Natural killer cell (primary cell): ENCODE measurements around the gene ABHD16A. TPM values are rescaled to one million over a fixed set of nuclear protein-coding genes. Genes with fewer than 3 reads are reported as not detected.

Experiments
- ATAC-seq, 3 donors: fragments of 150-1000 bp in 2 of 3; fragments of 200-7000 bp in 1 of 3; cut with Tn5 transposase; 1 replicate in 1 of 3; 2 replicates in 2 of 3; pipeline ENCODE4 v1.10.0; 2021; ENCODE audit warnings: mild to moderate bottlenecking in 2 of 3, moderate library complexity in 2 of 3
- DNase-seq, 2 donors: peaks; one replicate each; pipeline versions ENCODE4 v3.0.0 to v3.0.0-alpha.2; 2013 to 2021; ENCODE audit warnings: mixed read lengths in 1 of 2
- H3K27ac ChIP-seq: one replicate; pipeline ENCODE4 v1.5.1; 2013; ENCODE audit warnings: mild to moderate bottlenecking, low read length
- H3K27me3 ChIP-seq: one replicate; pipeline ENCODE4 v1.6.1; 2013; ENCODE audit warnings: low read length; ENCODE audit not compliant: control insufficient read depth, insufficient read depth
- H3K36me3 ChIP-seq: one replicate; pipeline ENCODE4 v1.6.1; 2013; ENCODE audit warnings: low read length; ENCODE audit not compliant: control insufficient read depth, insufficient read depth
- H3K4me1 ChIP-seq: one replicate; pipeline ENCODE4 v1.6.1; 2013; ENCODE audit warnings: low read length; ENCODE audit not compliant: control insufficient read depth, insufficient read depth
- H3K4me3 ChIP-seq: one replicate; pipeline ENCODE4 v1.5.1; 2013; ENCODE audit warnings: low read length
- H3K9me3 ChIP-seq: one replicate; pipeline ENCODE4 v1.6.1; 2013; ENCODE audit warnings: low read length; ENCODE audit not compliant: control insufficient read depth, insufficient read depth
- H3K27ac Mint-ChIP-seq, 2 donors: one replicate each; pipeline ENCODE4 v1.8.0; 2022; ENCODE audit warnings: mild to moderate bottlenecking in 2 of 2, mixed read lengths in 2 of 2, moderate library complexity in 1 of 2
- H3K27me3 Mint-ChIP-seq, 2 donors: one replicate each; pipeline ENCODE4 v1.8.0; 2022; ENCODE audit warnings: low read depth in 2 of 2, mixed read lengths in 2 of 2
- H3K36me3 Mint-ChIP-seq: one replicate; pipeline ENCODE4 v1.8.0; 2022; ENCODE audit warnings: mixed read lengths
- H3K4me1 Mint-ChIP-seq, 2 donors: one replicate each; pipeline ENCODE4 v1.8.0; 2022; ENCODE audit warnings: mixed read lengths in 2 of 2
- H3K4me3 Mint-ChIP-seq: one replicate; pipeline ENCODE4 v1.8.0; 2022; ENCODE audit warnings: mild to moderate bottlenecking, moderate library complexity, mixed read lengths
- H3K9me3 Mint-ChIP-seq, 2 donors: one replicate each; pipeline ENCODE4 v1.8.0; 2022; ENCODE audit warnings: mixed read lengths in 2 of 2
- WGBS: methylation state at CpG from one replicate; pipeline ENCODE4 v1.1.7; 2013; ENCODE audit warnings: missing lambda C conversion rate; ENCODE audit not compliant: insufficient coverage; 5-methylcytosine and 5-hydroxymethylcytosine counted together
- intact Hi-C: fragments of 100-400 bp; cut with micrococcal nuclease; formaldehyde crosslinking; loops from one replicate; pipeline ENCODE4 v1.14.2; 2022
- total RNA-seq, 4 donors: library from RNA; stranded (reverse); fragments of 120-200 nt in 1 of 4; gene quantifications; one replicate each; pipeline versions ENCODE4 v1.2.3 to v1.2.4, GENCODE V29; 2013 to 2022
- TF ChIP-seq, protein P1 (sequence below): fragments of 200-600 bp; IDR thresholded peaks from one replicate; pipeline ENCODE4 v1.8.0; 2022; ENCODE audit warnings: antibody characterized with exemption

The ABHD16A gene
- total RNA-seq, 3 donors from 2014 or later (not counting 1 experiment from before 2014, with no cell fraction given): 92.0 to 97.6 (median 94.2) TPM

DNA sequence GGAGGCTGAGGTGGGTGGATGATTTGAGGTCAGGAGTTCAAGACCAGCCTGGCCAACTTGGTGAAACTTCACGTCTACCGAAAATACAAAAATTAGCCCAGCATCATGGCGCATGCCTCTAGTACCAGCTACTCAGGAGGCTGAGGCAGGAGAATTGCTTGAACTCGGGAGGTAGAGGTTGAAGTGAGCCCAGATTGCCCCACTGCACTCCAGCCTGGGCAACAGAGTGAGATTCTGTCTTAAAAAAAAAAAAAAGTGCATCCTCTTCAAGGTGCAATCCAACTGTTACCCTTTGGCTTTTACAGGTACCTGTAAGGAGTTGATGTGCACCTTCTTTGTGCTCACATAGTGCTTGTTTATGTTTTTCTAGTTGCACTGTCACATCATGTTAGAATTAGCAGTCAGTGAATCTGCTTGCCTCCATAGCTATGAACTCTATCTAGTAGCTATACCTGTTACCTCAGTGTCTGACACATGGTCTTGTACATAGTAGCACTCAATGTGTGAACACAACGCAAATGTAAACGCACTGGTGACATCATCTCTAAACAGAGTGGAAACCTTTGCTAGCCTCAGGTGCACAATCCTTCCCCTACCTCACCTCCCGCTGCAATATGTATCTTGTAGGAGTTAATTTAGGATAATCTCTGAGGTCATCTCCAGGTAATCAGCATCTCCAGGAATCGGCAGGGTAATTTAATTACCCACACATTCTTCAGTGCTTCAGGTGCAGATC lies 46.3 kb upstream of the ABHD16A start:
- Mint-ChIP-seq H3K27ac (no peak overlapping the region), H3K4me3 (no peak overlapping the region), H3K36me3 (no peaks in the 10 kb centered on the region), H3K9me3 (no peaks in the 10 kb centered on the region), H3K4me1 (no peaks in the 10 kb centered on the region), H3K27me3 (no peaks in the 10 kb centered on the region)
- Histone ChIP-seq H3K4me1 (no peaks in the 10 kb centered on the region), H3K27me3 (no peaks in the 10 kb centered on the region), H3K4me3 (no peak overlapping the region), H3K27ac (no peak overlapping the region), H3K36me3 (no peaks in the 10 kb centered on the region), H3K9me3 (no peaks in the 10 kb centered on the region)
- ATAC-seq: no peak
- 97% methylated on average over 6 of the region's 8 CpGs for WGBS
- intact Hi-C loops: no loop called here
- no peak for DNase-seq
- TF ChIP-seq, protein P1, sequence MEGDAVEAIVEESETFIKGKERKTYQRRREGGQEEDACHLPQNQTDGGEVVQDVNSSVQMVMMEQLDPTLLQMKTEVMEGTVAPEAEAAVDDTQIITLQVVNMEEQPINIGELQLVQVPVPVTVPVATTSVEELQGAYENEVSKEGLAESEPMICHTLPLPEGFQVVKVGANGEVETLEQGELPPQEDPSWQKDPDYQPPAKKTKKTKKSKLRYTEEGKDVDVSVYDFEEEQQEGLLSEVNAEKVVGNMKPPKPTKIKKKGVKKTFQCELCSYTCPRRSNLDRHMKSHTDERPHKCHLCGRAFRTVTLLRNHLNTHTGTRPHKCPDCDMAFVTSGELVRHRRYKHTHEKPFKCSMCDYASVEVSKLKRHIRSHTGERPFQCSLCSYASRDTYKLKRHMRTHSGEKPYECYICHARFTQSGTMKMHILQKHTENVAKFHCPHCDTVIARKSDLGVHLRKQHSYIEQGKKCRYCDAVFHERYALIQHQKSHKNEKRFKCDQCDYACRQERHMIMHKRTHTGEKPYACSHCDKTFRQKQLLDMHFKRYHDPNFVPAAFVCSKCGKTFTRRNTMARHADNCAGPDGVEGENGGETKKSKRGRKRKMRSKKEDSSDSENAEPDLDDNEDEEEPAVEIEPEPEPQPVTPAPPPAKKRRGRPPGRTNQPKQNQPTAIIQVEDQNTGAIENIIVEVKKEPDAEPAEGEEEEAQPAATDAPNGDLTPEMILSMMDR: no peak

DNA sequence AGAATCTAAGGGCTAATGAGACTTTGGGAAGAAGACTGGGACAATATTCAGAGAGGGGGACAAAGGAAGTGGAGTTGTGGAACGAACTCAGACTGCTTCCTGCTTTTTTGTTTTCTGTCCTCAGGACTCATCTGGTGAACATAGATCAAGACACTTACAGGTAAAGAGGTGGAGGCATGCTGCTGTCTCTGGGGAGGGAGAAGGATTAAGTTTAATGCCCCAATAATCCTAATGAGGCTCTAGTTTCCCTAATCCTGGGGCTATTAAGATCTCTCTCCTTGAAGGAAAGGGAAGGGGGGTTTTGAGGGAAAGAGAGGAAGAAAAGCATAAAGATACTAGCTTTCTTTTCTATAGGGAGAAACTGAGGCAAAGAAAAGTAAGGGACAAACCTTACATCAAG lies 41.3 kb upstream of the ABHD16A start:
- no peaks in the 10 kb centered on the region for H3K36me3 Mint-ChIP-seq
- H3K27ac ChIP-seq: no peak overlapping the region
- no peaks in the 10 kb centered on the region for H3K9me3 ChIP-seq
- DNase-seq (no peak), ATAC-seq (no peak)
- intact Hi-C loops: no loop called here
- no peaks in the 10 kb centered on the region for H3K27me3 Mint-ChIP-seq
- no peaks in the 10 kb centered on the region for H3K9me3 Mint-ChIP-seq
- no peaks in the 10 kb centered on the region for H3K27me3 ChIP-seq
- H3K36me3 ChIP-seq: no peaks in the 10 kb centered on the region
- H3K27ac Mint-ChIP-seq: no peak overlapping the region
- H3K4me3 Mint-ChIP-seq: no peak overlapping the region
- 57% methylated on average over 1 of the region's 1 CpG for WGBS
- H3K4me1 Mint-ChIP-seq: peaks cover 16 to 25% of the 10 kb centered on the region in 2 donors
- TF ChIP-seq, protein P1: no peak
- peaks cover 12% of the 10 kb centered on the region for H3K4me1 ChIP-seq
- H3K4me3 ChIP-seq: no peak overlapping the region

DNA sequence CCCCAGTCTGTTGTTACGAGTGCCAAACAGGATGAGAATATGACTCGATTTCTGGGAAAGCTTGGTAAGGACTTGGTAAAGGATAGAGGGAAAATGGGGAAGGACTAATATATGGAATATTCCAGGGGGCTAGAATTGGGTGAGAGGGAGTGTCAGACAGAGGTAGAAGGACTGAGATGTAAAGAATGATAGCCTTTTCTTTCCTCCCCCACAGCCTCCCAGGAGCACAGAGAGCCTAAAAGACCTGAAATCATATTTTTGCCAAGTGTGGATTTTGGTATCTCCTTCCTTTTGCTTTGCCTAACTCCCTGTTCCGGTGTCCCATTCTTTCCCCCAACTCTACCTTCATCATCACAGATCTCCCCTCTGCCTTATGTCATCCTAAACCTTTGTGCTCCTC lies 39.8 kb upstream of the ABHD16A start:
- WGBS: 99% methylated on average over 3 of the region's 3 CpGs
- Histone ChIP-seq H3K27ac (no peak overlapping the region), H3K4me1 (peaks cover 27% of the 10 kb centered on the region), H3K36me3 (no peaks in the 10 kb centered on the region), H3K4me3 (no peak overlapping the region), H3K27me3 (no peaks in the 10 kb centered on the region), H3K9me3 (no peaks in the 10 kb centered on the region)
- DNase-seq (no peak), ATAC-seq (no peak)
- Mint-ChIP-seq H3K27ac (peak overlapping the region in 1 of 2 donors; percentile 17), H3K4me1 (peaks cover 31 to 40% of the 10 kb centered on the region in 2 donors), H3K9me3 (no peaks in the 10 kb centered on the region), H3K27me3 (no peaks in the 10 kb centered on the region), H3K4me3 (no peak overlapping the region), H3K36me3 (no peaks in the 10 kb centered on the region)
- TF ChIP-seq, protein P1: no peak
- intact Hi-C loops: no loop called here

DNA sequence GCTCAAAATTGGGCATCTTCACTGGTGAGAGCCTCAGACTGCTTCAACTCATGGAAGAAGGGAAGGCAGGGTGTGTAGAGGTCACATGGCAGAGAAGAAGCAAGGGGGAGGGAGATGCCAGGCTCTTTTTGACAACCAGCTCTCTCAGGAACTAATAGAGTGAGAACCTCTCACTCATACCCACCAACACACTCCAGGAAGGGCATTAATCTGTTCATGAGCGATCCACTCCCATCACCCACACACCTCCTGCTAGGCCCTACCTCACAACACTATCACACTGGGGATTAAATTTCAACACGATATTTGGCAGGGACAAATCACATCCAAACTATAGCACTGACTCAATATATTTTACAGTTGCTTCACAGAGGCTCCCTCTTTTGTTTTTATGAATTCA lies 38.7 kb upstream of the ABHD16A start:
- H3K36me3 Mint-ChIP-seq: no peaks in the 10 kb centered on the region
- H3K4me3 ChIP-seq: no peak overlapping the region
- H3K27ac Mint-ChIP-seq: no peak overlapping the region
- H3K9me3 ChIP-seq: no peaks in the 10 kb centered on the region
- H3K27me3 Mint-ChIP-seq: no peaks in the 10 kb centered on the region
- H3K27ac ChIP-seq: no peak overlapping the region
- peak overlapping the region; percentile 32 for H3K4me3 Mint-ChIP-seq
- TF ChIP-seq, protein P1: no peak
- ATAC-seq (no peak), DNase-seq (no peak)
- H3K4me1 ChIP-seq: peaks cover 37% of the 10 kb centered on the region
- intact Hi-C loops: no loop called here
- H3K36me3 ChIP-seq: no peaks in the 10 kb centered on the region
- H3K9me3 Mint-ChIP-seq: no peaks in the 10 kb centered on the region
- 96% methylated on average over 2 of the region's 2 CpGs for WGBS
- H3K4me1 Mint-ChIP-seq: peaks cover 42 to 51% of the 10 kb centered on the region in 2 donors
- no peaks in the 10 kb centered on the region for H3K27me3 ChIP-seq
